ENCODE measurements around the gene GPC5.

The GPC5 gene

DNA sequence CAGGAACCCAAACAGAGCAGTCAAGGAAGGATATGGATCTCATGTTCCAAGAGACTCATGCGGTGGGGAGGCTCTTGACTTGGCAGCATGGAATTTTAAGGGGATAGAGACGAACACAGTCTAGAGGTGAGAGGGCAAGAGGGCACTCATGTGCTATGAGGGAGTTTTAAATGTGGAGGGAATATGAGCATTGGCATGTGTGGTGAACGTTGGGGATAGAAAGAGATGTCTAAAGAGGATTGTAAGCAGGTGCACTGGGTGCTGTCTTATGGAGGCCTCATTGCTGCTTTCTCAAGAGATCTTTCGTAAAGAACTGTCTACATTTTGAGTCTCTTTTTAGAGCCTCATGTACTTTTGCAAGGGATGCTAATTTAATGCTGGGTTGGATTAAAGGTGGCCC is 1227.9 kb downstream of the GPC5 start:
- Histone ChIP-seq H3K9ac (ENCODE audit: low read length) (no peak overlapping the region), H3K27me3 (ENCODE audit: low read depth, low read length) (no peaks in the 10 kb centered on the region), H4K20me1 (ENCODE audit: insufficient read depth, low read length) (no peaks in the 10 kb centered on the region), H3K36me3 (replicated peaks; ENCODE audit: low read depth, low read length) (no peaks in the 10 kb centered on the region), H3K9me3 (ENCODE audit: insufficient read depth, low read length) (no peaks in the 10 kb centered on the region), H3K4me1 (ENCODE audit: low read length) (no peaks in the 10 kb centered on the region), H2AFZ (ENCODE audit: low read depth, low read length) (no peak overlapping the region), H3K4me3 (ENCODE audit: low read length) (no peak overlapping the region), H3K79me2 (ENCODE audit: low read length) (no peaks in the 10 kb centered on the region), H3K4me2 (ENCODE audit: low read length) (no peak overlapping the region), H3K27ac (ENCODE audit: low read length) (no peak overlapping the region)
- TF ChIP-seq EZH2phosphoT487 (IDR thresholded peaks at IDR 0.05; ENCODE audit: low read depth): no peak
- TF ChIP-seq, protein P1, sequence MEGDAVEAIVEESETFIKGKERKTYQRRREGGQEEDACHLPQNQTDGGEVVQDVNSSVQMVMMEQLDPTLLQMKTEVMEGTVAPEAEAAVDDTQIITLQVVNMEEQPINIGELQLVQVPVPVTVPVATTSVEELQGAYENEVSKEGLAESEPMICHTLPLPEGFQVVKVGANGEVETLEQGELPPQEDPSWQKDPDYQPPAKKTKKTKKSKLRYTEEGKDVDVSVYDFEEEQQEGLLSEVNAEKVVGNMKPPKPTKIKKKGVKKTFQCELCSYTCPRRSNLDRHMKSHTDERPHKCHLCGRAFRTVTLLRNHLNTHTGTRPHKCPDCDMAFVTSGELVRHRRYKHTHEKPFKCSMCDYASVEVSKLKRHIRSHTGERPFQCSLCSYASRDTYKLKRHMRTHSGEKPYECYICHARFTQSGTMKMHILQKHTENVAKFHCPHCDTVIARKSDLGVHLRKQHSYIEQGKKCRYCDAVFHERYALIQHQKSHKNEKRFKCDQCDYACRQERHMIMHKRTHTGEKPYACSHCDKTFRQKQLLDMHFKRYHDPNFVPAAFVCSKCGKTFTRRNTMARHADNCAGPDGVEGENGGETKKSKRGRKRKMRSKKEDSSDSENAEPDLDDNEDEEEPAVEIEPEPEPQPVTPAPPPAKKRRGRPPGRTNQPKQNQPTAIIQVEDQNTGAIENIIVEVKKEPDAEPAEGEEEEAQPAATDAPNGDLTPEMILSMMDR (IDR thresholded peaks at IDR 0.05; ENCODE audit: low read depth, low read length): no peak

GRCh38 chr13:92640936-92641335 is 1242.5 kb downstream of the GPC5 start:
- Histone ChIP-seq H3K9me3 (ENCODE audit: insufficient read depth, low read length) (no peaks in the 10 kb centered on the region), H3K4me2 (ENCODE audit: low read length) (no peak overlapping the region), H3K4me3 (ENCODE audit: low read length) (no peak overlapping the region), H3K9ac (ENCODE audit: low read length) (no peak overlapping the region), H3K27ac (ENCODE audit: low read length) (no peak overlapping the region), H2AFZ (ENCODE audit: low read depth, low read length) (no peak overlapping the region), H3K36me3 (replicated peaks; ENCODE audit: low read depth, low read length) (no peaks in the 10 kb centered on the region), H3K79me2 (ENCODE audit: low read length) (no peaks in the 10 kb centered on the region), H3K4me1 (ENCODE audit: low read length) (no peaks in the 10 kb centered on the region), H4K20me1 (ENCODE audit: insufficient read depth, low read length) (no peaks in the 10 kb centered on the region), H3K27me3 (ENCODE audit: low read depth, low read length) (no peaks in the 10 kb centered on the region)
- no peak for TF ChIP-seq EZH2phosphoT487 (IDR thresholded peaks at IDR 0.05; ENCODE audit: low read depth)
- TF ChIP-seq, protein P1 (IDR thresholded peaks at IDR 0.05; ENCODE audit: low read depth, low read length): no peak

DNA sequence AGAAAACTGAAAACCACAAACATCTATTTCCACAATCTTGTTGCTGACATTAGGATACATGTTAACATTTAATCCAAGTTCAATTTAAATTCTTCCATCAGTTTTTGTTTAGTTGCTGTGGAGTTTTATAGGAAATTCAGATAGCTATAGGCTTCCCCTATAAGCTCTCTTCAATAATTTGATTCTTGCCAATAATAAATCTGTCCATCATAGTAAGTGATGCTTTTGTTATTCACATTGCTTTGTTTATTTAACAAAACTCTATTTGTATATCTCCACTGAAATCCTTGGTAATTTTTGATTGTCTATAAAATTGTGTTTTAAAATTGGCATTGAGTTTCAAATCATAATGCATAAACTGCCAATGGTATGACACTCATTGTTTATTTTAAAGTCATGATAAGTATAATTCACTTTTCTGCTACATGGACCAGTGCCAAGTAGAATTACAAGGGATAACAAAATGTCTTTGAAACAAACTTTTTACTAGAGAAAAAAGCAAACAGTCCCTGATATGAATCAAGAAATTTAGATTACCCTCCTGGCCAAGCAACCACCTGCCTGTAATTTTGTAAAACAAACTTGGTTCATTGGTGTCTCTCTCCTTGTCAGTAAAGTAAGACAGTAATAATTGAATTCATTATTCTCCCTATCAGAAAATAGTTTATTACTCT is 1250.9 kb downstream of the GPC5 start:
- Histone ChIP-seq H3K4me3 (ENCODE audit: low read length) (no peak overlapping the region), H2AFZ (ENCODE audit: low read depth, low read length) (no peak overlapping the region), H3K36me3 (replicated peaks; ENCODE audit: low read depth, low read length) (no peaks in the 10 kb centered on the region), H4K20me1 (ENCODE audit: insufficient read depth, low read length) (no peaks in the 10 kb centered on the region), H3K9ac (ENCODE audit: low read length) (no peak overlapping the region), H3K79me2 (ENCODE audit: low read length) (no peaks in the 10 kb centered on the region), H3K9me3 (ENCODE audit: insufficient read depth, low read length) (no peaks in the 10 kb centered on the region), H3K4me1 (ENCODE audit: low read length) (no peaks in the 10 kb centered on the region), H3K4me2 (ENCODE audit: low read length) (no peak overlapping the region), H3K27ac (ENCODE audit: low read length) (no peak overlapping the region), H3K27me3 (ENCODE audit: low read depth, low read length) (no peaks in the 10 kb centered on the region)
- TF ChIP-seq EZH2phosphoT487 (IDR thresholded peaks at IDR 0.05; ENCODE audit: low read depth): no peak
- TF ChIP-seq, protein P1 (IDR thresholded peaks at IDR 0.05; ENCODE audit: low read depth, low read length): no peak

DNA sequence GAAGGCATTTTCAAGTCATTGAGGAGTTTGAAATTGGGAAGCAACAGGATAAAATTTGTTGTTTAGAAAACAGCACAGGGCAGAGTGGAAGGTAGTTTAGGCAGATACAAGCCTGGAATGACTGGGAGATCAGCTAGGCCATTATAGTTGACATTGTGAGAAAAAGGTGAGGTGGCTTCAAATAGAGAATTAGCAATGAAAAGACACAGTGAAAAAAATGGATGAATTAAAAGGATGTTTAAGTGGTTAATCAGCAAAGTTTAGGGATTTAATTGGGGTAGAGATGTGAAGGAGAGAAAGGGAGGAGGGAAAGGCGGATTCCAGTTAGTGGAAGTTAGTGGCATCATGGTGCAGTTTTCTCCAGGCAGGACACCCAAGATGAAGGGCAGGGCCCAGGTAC is 1257.7 kb downstream of the GPC5 start:
- Histone ChIP-seq H3K27me3 (ENCODE audit: low read depth, low read length) (no peaks in the 10 kb centered on the region), H2AFZ (ENCODE audit: low read depth, low read length) (no peak overlapping the region), H3K36me3 (replicated peaks; ENCODE audit: low read depth, low read length) (no peaks in the 10 kb centered on the region), H3K27ac (ENCODE audit: low read length) (no peak overlapping the region), H3K4me1 (ENCODE audit: low read length) (no peaks in the 10 kb centered on the region), H3K9me3 (ENCODE audit: insufficient read depth, low read length) (no peaks in the 10 kb centered on the region), H3K4me3 (ENCODE audit: low read length) (no peak overlapping the region), H3K9ac (ENCODE audit: low read length) (no peak overlapping the region), H4K20me1 (ENCODE audit: insufficient read depth, low read length) (no peaks in the 10 kb centered on the region), H3K4me2 (ENCODE audit: low read length) (no peak overlapping the region), H3K79me2 (ENCODE audit: low read length) (no peaks in the 10 kb centered on the region)
- no peak for TF ChIP-seq EZH2phosphoT487 (IDR thresholded peaks at IDR 0.05; ENCODE audit: low read depth)
- TF ChIP-seq, protein P1 (IDR thresholded peaks at IDR 0.05; ENCODE audit: low read depth, low read length): no peak

All from OCI-LY3 (cell line).